Measurements from ENCODE around the gene PLEKHG4B.
"Not testable (repeated sequence)": the region's sequence is repeated elsewhere in the genome, so short reads cannot be mapped to it uniquely, and the experiment has no call there.

DNA sequence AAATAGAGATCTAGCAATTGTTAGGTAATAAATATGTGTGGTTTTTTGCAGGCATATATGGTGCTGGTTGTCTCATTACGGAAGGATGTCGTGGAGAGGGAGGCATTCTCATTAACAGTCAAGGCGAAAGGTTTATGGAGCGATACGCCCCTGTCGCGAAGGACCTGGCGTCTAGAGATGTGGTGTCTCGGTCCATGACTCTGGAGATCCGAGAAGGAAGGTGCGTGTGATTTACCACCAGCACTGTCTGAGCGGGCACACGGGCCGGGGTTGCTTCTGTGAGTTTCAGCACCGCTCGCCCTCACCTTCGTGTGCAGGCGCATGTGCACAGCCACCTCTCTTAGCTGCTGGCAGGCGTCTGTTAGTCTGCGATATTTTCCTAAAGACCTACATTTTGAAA lies 141.5 kb downstream of the PLEKHG4B start:
- TF ChIP-seq, protein P1, sequence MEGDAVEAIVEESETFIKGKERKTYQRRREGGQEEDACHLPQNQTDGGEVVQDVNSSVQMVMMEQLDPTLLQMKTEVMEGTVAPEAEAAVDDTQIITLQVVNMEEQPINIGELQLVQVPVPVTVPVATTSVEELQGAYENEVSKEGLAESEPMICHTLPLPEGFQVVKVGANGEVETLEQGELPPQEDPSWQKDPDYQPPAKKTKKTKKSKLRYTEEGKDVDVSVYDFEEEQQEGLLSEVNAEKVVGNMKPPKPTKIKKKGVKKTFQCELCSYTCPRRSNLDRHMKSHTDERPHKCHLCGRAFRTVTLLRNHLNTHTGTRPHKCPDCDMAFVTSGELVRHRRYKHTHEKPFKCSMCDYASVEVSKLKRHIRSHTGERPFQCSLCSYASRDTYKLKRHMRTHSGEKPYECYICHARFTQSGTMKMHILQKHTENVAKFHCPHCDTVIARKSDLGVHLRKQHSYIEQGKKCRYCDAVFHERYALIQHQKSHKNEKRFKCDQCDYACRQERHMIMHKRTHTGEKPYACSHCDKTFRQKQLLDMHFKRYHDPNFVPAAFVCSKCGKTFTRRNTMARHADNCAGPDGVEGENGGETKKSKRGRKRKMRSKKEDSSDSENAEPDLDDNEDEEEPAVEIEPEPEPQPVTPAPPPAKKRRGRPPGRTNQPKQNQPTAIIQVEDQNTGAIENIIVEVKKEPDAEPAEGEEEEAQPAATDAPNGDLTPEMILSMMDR (IDR thresholded peaks at IDR 0.05; ENCODE audit: low read length): not testable (repeated sequence)
- not testable (repeated sequence) for TF ChIP-seq EZH2 (optimal IDR thresholded peaks at IDR 0.05; ENCODE audit: low read depth, low read length); EZH2phosphoT487 (IDR thresholded peaks at IDR 0.05; ENCODE audit: low read length)

Data from MM.1S (cell line).